HCT116 (cell line): ENCODE measurements around the gene CAMSAP1.

ENCODE experiments used
- ATF3 ChIP-seq: IDR thresholded peaks from 2 replicates; pipeline ENCODE4 v1.6.1; 2012
- CTCF ChIP-seq, 3 experiments: fragments of 200-600 bp in 1 of 3; sonication (generic) in 1 of 3; IDR thresholded peaks in 2 of 3; conservative IDR thresholded peaks in 1 of 3; 2 replicates each; pipeline ENCODE4 v1.5.1; 2012 to 2017; ENCODE audit warnings: low read depth in 2 of 3, low read length in 2 of 3, antibody characterized with exemption in 1 of 3, borderline replicate concordance in 1 of 3, control low read depth in 1 of 3, mild to moderate bottlenecking in 1 of 3, mixed read lengths in 1 of 3, mixed run types in 1 of 3, moderate library complexity in 1 of 3; ENCODE audit not compliant: insufficient read depth in 1 of 3
- EZH2 ChIP-seq: fragments of 200-600 bp; sonication (generic); IDR thresholded peaks from 2 replicates; pipeline ENCODE4 v1.6.1; 2017; ENCODE audit warnings: antibody characterized with exemption, mixed run types
- EZH2phosphoT487 ChIP-seq: fragments of 200-600 bp; IDR thresholded peaks from 2 replicates; pipeline ENCODE4 v1.6.1; 2018; ENCODE audit warnings: antibody characterized with exemption, borderline replicate concordance
- MAX ChIP-seq: IDR thresholded peaks from 2 replicates; pipeline ENCODE4 v1.6.1; 2012
- POLR2A ChIP-seq: IDR thresholded peaks from 2 replicates; pipeline ENCODE4 v1.7.0; 2011; ENCODE audit warnings: borderline replicate concordance; ENCODE audit not compliant: insufficient read depth, insufficient read length; ENCODE audit errors: extremely low read depth
- RAD21 ChIP-seq: IDR thresholded peaks from 2 replicates; pipeline ENCODE4 v1.6.1; 2012; ENCODE audit warnings: low read depth, mild to moderate bottlenecking
- REST ChIP-seq: IDR thresholded peaks from 2 replicates; pipeline ENCODE4 v1.6.1; 2012; ENCODE audit warnings: low read depth
- SP1 ChIP-seq: IDR thresholded peaks from 2 replicates; pipeline ENCODE4 v1.6.1; 2012; ENCODE audit warnings: low read depth

GRCh38 chr9:135901031-135901758 lies 6.2 kb downstream of the CAMSAP1 start:
- TF ChIP-seq EZH2phosphoT487 (no peak), EZH2 (no peak), MAX (no peak), POLR2A (no peak), CTCF (IDR thresholded peaks at IDR 0.05 in 2 of 3, conservative IDR thresholded peaks at IDR 0.05 in 1 of 3; ENCODE audit: borderline replicate concordance in 1 of 3, insufficient read depth in 1 of 3, low read depth in 2 of 3, low read length in 2 of 3) (no peak), SP1 (no peak), REST (no peak), RAD21 (no peak), ATF3 (no peak)
